Motor neuron (in vitro differentiated cells): Measurements from ENCODE around the gene FAM83E. TPM values are rescaled to one million over a fixed set of nuclear protein-coding genes. Genes with fewer than 3 reads are reported as not detected.
A peak's percentile ranks its signal among the peaks of the same experiment; 100 is the strongest.
"Not testable (repeated sequence)": the region's sequence is repeated elsewhere in the genome, so short reads cannot be mapped to it uniquely, and the experiment has no call there.

Source experiments
- ATAC-seq, 8 experiments: fragments of 200-7000 bp; cut with Tn5 transposase; replicated peaks in 6 of 8; 2 replicates each; pipeline ENCODE4 v1.8.0; 2021; ENCODE audit warnings: mild to moderate bottlenecking in 8 of 8, moderate library complexity in 8 of 8
- H3K27ac ChIP-seq, 2 donors: fragments of 250-450 bp; sonication (Bioruptor Pico); 2 replicates each; pipeline ENCODE4 v1.9.0; 2021; ENCODE audit warnings: antibody characterized with exemption in 2 of 2, mild to moderate bottlenecking in 2 of 2, moderate library complexity in 1 of 2
- H3K4me1 ChIP-seq, 2 donors: fragments of 250-450 bp; sonication (Bioruptor Pico); replicated peaks in 1 of 2; 2 replicates each; pipeline ENCODE4 v1.6.1; 2021; ENCODE audit warnings: antibody characterized with exemption in 2 of 2, mild to moderate bottlenecking in 2 of 2, moderate library complexity in 1 of 2
- H3K4me3 ChIP-seq, 5 donors: fragments of 250-450 bp; sonication (Bioruptor Pico); 2 replicates each; pipeline ENCODE4 v1.9.0; 2021; ENCODE audit warnings: antibody characterized with exemption in 5 of 5, mild to moderate bottlenecking in 5 of 5, moderate library complexity in 4 of 5
- WGBS, 10 experiments: fragments of 450-650 bp; shearing (Covaris generic); methylation state at CpG; one replicate each; pipeline ENCODE4 v1.0.0; 2022; 5-methylcytosine and 5-hydroxymethylcytosine counted together
- in situ Hi-C, 9 experiments: fragments of 400-800 bp; cut with MboI; loops; one replicate each; pipeline ENCODE4 v1.15.0; 2021; ENCODE audit warnings: low sequenced_read_pairs in 9 of 9, low pct_unique_long_range_greater_than_20kb in 2 of 9; ENCODE audit not compliant: unreplicated experiment in 9 of 9
- total RNA-seq, 8 experiments: library from RNA; unstranded; fragments of 300-600 nt; gene quantifications; 2 replicates each; pipeline versions ENCODE4 v1.2.3 to v1.2.4, GENCODE V29; 2022

Gene FAM83E
- total RNA-seq, 8 experiments from 2014 or later = 0.54 to 2.5 (median 1.1) TPM

DNA sequence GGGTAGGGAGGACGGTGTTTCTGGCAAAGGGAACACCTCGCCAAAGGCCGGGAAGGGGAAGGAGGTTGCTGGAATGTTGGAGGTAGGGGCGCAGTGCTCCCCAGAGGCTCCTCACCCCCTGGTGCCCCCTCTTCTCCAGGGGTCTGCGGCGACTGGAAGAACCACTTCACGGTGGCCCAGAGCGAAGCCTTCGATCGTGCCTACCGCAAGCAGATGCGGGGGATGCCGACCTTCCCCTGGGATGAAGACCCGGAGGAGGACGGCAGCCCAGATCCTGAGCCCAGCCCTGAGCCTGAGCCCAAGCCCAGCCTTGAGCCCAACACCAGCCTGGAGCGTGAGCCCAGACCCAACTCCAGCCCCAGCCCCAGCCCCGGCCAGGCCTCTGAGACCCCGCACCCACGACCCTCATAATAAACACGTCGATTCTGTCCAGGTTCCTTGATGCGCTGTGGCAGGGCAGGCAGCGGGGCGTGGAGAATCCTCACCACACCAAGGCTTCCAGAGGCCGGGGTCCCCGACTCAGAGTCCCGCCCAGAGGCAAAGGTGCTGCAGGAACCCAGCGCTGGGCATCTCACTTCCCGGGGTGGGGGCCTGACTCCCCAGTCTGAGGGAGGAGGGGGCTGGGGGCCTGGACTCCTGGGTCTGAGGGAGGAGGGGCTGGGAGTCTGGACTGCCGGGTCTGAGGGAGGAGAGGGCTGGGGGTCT, 15.7 kb downstream of the FAM83E start:
- no peaks in the 10 kb centered on the region for H3K4me1 ChIP-seq
- in situ Hi-C loops = loop anchor here in 7 of 9 experiments (25.0 kb wide), 4 partner anchors 112 to 337 kb away; partner anchors contain the start of genes CARD8 (in 2 of the 7) and ZNF114 (in 2 of the 7)
- 63 to 84% (median 81%) methylated on average over 2 to 14 of the region's 30 CpGs; no CpG with 5 or more reads in 6 of the 10 experiments for WGBS, 10 experiments
- peak in 2 of 8 experiments; percentile 10 to 23 for ATAC-seq
- no peak overlapping the region for H3K4me3 ChIP-seq
- no peak overlapping the region for H3K27ac ChIP-seq

DNA sequence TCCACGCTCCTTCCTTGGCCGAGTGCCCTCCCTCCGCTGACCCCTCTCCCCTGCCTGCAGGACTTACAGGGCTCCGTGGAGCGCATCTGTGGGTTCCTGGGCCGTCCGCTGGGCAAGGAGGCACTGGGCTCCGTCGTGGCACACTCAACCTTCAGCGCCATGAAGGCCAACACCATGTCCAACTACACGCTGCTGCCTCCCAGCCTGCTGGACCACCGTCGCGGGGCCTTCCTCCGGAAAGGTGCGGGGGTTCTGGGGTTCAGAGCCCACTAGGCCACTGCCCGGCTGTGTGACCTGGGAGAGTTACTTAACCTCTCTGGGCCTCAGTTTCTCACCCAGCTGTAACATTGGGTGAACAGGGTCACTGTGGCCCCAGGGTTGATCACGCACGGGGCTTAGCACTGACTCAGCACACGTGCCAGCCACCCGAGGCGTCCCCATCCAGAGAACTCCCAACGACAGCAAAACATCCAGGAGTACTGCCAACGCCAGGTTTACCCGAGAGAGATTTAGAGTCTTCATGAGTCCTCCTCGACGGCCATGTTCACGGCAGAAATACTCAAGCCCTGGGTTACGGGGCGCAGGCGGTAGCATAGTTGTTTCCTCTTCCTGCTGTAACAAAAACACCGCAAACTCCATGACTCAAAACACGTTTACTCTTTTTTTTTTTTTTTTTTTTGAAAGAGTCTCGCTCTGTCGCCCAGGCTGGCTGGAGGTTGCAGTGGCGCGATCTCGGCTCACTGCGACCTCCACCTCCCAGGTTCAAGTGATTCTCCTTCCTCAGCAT, 18.0 kb downstream of the FAM83E start:
- in situ Hi-C loops = loop anchor here in 7 of 9 experiments (25.0 kb wide), 4 partner anchors 110 to 335 kb away; partner anchors contain the start of genes CARD8 (in 2 of the 7) and ZNF114 (in 2 of the 7)
- WGBS, 10 experiments = 71 to 90% (median 83%) methylated on average over 2 to 18 of the region's 39 CpGs; no CpG with 5 or more reads in 3 of the 10 experiments
- no peak overlapping the region for H3K27ac ChIP-seq
- H3K4me3 ChIP-seq = no peak overlapping the region
- ATAC-seq = peak in 1 of 8 experiments; percentile 6
- no peaks in the 10 kb centered on the region for H3K4me1 ChIP-seq

DNA sequence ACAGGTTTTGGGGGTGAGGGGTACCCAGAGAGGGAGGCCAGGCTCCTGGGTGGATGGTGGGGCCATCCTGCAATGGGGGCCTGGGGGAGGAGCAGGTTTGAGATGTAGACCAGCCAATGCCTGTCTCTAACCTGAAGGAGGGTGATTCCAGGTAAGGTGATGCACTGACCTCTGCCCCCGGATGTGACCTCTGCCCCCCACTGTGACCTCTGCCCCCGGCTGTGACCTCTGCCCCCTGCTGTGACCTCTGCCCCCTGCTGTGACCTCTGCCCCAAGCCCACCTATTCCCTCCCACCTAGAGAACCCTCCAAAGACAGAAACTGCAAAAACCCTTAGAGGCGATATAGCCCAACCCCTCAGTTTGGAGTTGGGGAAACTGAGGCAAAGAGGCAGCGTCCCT, 18.6 kb downstream of the FAM83E start:
- no peak overlapping the region for H3K4me3 ChIP-seq
- no peaks in the 10 kb centered on the region for H3K4me1 ChIP-seq
- in situ Hi-C loops = loop anchor here in 7 of 9 experiments (25.0 kb wide), 4 partner anchors 109 to 334 kb away; partner anchors contain the start of genes CARD8 (in 2 of the 7) and ZNF114 (in 2 of the 7)
- H3K27ac ChIP-seq = no peak overlapping the region
- ATAC-seq = peak in 1 of 8 experiments; percentile 6
- 100% methylated on average over 1 of the region's 4 CpGs; no CpG with 5 or more reads in 9 of the 10 experiments for WGBS, 10 experiments

DNA sequence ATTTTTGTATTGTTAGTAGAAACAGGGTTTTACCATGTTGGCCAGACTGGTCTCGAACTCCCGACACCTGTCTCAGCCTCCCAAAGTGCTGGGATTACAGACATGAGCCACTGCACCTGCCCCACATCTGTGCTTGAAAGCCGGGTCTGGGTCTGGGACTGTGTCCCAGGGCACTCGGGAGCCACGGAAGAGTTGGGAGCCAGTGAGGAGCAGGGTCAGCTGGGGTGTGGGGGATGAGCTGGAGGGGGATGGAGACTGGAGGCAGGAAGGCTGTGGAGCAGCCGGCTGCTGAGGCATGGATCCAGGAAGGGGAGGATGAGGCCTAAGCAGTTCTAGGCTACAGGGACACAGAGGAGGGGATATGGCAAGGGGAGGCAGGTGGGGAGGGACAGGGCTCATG, 19.0 kb downstream of the FAM83E start:
- no peaks in the 10 kb centered on the region for H3K4me1 ChIP-seq
- peak in 1 of 8 experiments; percentile 17 for ATAC-seq
- WGBS, 10 experiments = 40 to 100% methylated on average over 1 to 2 of the region's 6 CpGs; no CpG with 5 or more reads in 8 of the 10 experiments
- no peak overlapping the region for H3K27ac ChIP-seq
- H3K4me3 ChIP-seq = no peak overlapping the region
- in situ Hi-C loops = loop anchor here in 7 of 9 experiments (25.0 kb wide), 4 partner anchors 109 to 334 kb away; partner anchors contain the start of genes CARD8 (in 2 of the 7) and ZNF114 (in 2 of the 7)

DNA sequence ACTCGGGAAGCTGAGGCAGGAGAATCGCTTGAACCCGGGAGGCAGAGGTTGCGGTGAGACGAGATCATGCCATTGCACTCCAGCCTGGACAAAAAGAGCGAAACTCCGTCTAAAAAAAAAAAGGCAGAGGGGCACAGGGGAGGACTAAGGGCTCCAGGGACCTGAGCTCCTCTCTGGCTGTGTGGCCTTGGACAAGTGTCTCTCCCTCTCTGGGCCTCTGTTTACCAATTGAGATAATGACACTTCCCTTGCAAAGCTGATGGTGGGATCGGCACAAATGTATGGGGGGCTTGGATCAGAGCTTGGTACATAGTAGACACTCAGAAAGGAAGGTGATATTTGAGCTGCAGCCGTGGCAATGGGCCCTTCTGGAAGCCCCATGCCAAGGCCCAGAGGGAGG, 19.7 kb downstream of the FAM83E start:
- WGBS, 10 experiments = 71 to 100% (median 83%) methylated on average over 1 to 3 of the region's 9 CpGs; no CpG with 5 or more reads in 6 of the 10 experiments
- no peak for ATAC-seq
- no peaks in the 10 kb centered on the region for H3K4me1 ChIP-seq
- in situ Hi-C loops = loop anchor here in 7 of 9 experiments (25.0 kb wide), 4 partner anchors 108 to 333 kb away; partner anchors contain the start of genes CARD8 (in 2 of the 7) and ZNF114 (in 2 of the 7)
- no peak overlapping the region for H3K4me3 ChIP-seq
- H3K27ac ChIP-seq = no peak overlapping the region

DNA sequence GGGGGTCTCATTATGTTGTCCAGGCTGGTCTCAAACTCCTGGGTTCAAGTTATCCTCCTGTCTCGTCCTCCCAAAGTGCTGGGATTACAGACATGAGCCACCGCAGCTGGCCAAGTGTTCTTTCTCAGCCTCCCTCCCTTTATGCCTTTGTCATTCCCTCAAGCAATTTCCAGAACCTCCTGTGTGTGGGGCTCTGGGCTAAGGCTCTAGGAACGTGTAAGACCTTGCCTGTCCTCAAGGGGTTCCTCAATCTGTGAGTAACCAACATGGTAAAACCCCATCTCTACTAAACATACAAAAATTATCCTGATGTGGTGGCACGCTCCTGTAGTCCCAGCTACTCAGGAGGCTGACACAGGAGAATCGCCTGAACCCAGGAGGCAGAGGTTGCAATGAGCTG, 23.9 kb downstream of the FAM83E start:
- no peak for ATAC-seq
- 14 to 100% (median 65%) methylated on average over 1 to 3 of the region's 5 CpGs; no CpG with 5 or more reads in 2 of the 10 experiments for WGBS, 10 experiments
- H3K27ac ChIP-seq = no peak overlapping the region
- H3K4me3 ChIP-seq = no peak overlapping the region
- H3K4me1 ChIP-seq = peaks cover 0 to 6% of the 10 kb centered on the region in 2 donors
- in situ Hi-C loops = loop anchor here in 7 of 9 experiments (25.0 kb wide), 4 partner anchors 104 to 329 kb away; partner anchors contain the start of genes CARD8 (in 2 of the 7) and ZNF114 (in 2 of the 7)

DNA sequence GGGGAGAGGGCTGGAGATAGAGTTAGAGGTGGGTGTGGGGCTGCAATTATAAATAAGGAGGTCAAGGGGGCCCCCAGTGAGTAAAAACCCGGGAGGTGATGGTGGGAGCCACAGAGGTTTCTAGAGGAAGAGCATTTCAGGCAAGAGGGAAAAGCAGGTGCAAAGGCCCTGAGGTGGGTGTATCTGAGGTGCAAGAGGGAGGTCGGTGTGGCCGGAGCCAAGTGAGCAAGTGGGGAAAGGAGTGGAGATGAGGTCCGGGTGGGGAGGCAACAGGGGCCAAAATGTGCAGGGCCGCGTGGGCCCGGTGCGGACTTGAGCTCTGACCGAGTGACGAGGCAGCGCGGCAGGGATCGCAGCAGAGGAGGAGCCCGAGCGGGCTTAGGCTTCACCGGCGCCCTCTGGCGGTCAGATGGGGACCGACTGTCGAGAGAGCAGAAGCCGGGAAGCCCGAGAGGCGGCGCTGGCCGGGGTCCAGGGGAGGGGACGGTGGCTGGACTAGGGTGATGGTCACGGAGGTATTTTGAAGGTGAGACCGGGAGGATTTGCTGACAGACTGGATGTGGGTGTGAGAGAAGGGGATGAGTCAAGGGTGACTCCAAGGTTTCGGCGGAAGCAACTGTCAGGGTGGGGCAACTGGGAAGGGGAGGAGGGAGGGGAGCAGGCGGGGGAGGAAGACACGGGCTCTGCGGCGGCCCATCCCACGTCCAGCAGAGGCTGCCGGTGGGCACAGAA, 26.0 kb downstream of the FAM83E start:
- in situ Hi-C loops = loop anchor here (10.0 to 25.0 kb wide), 6 partner anchors 84 to 327 kb away; partner anchors contain the start of genes ZNF114 (in 3 of the 9) and CARD8 (in 2 of the 9)
- WGBS, 10 experiments = 0 to 40% (median 19%) methylated on average over 1 to 11 of the region's 36 CpGs; no CpG with 5 or more reads in 6 of the 10 experiments
- H3K27ac ChIP-seq = no peak overlapping the region
- H3K4me1 ChIP-seq = peaks cover 0 to 6% of the 10 kb centered on the region in 2 donors
- peak; percentile 82 to 94 (median 86) for ATAC-seq
- H3K4me3 ChIP-seq = peak overlapping the region in 4 of 5 donors; percentile 8 to 27 (median 20)

DNA sequence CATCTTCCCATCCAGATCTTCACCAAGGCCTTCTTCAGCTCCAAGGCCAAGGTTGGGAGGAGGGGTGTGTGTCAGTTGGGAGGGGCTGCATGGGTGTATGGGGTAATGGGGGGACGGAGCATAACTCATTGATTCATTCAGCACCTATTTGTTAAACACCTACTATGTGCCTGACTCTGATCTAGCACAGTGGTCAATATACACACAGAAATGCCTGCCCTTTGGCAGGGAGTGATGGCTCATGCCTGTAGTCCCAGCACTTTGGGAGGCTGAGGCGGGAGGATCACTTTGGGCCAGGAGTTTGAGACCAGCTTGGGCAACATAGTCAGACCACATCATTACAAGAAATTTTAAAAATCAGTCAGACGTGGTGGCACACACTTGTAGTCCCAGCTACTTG, 27.5 kb downstream of the FAM83E start:
- no peak overlapping the region for H3K4me3 ChIP-seq
- H3K4me1 ChIP-seq = peaks cover 0 to 6% of the 10 kb centered on the region in 2 donors
- 100% methylated on average over 1 of the region's 3 CpGs; no CpG with 5 or more reads in 7 of the 10 experiments for WGBS, 10 experiments
- in situ Hi-C loops = loop anchor here (10.0 to 25.0 kb wide), 6 partner anchors 83 to 325 kb away; partner anchors contain the start of genes ZNF114 (in 3 of the 9) and CARD8 (in 2 of the 9)
- ATAC-seq = no peak
- no peak overlapping the region for H3K27ac ChIP-seq

DNA sequence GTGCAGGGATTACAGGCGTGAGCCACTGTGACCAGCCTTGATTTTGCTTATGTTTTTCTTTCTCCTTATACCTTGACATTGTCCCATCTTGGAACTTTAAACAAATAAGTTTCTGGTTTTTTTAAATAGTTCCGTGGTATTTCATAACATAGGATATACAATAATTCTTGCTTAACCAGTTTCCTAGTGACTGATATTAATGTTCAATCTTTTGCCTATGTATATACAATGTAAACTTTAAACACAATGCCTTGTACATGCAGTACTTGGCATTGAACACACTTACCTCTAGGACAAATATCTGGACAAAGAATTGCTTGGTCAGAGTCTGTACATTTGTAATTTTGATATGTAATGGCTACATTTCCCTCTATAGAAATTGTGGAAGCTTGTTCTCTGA, 32.7 kb downstream of the FAM83E start:
- ATAC-seq = no peak
- in situ Hi-C loops = loop anchor here (10.0 to 25.0 kb wide), 6 partner anchors 77 to 320 kb away; partner anchors contain the start of genes ZNF114 (in 3 of the 9) and CARD8 (in 2 of the 9)
- no peak overlapping the region for H3K27ac ChIP-seq
- H3K4me1 ChIP-seq = no peaks in the 10 kb centered on the region
- WGBS, 10 experiments = 17 to 100% (median 80%) methylated on average over 1 to 2 of the region's 2 CpGs; no CpG with 5 or more reads in 3 of the 10 experiments
- H3K4me3 ChIP-seq = no peak overlapping the region

DNA sequence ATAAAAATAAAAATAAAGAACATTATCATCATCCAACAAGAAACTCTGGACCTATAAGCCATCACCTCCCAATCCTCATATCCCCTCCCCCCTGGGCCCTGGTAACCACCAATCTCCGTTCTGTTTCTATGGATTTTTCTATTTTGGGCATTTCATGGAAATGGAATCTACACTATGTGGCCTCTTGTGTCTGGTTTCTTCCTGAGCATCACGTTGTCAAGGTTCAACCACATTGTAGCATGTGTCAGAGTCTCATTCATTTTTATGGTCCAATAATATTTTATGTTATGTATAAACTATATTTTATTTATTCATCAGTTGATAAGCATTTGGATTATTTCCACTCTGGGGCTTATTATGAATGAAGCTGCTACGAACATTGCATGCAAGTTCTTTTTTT, 36.0 kb downstream of the FAM83E start:
- in situ Hi-C loops = loop anchor here in 7 of 9 experiments (25.0 kb wide), 4 partner anchors 92 to 317 kb away; partner anchors contain the start of genes CARD8 (in 2 of the 7) and ZNF114 (in 2 of the 7)

DNA sequence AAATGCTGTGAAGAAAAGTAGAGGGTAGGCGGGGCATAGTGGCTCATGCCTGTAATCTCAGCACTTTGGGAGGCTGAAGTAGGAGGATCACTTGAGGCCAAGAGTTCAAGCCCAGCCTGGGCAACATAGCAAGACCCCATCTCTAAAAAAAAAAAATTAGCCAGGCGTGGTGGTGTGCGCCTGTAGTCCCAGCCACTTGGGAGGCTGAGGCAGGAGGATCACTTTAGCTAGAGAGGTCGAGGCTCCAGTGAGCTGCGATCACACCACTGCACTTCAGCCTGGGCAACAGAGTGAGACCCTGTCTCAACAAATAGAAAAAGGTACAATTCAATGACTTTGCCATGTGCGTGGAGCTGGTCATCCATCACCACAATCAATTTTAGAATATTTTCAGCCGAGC, 37.0 kb downstream of the FAM83E start:
- H3K4me1 ChIP-seq, H3K4me3 ChIP-seq, H3K27ac ChIP-seq, ATAC-seq: not testable (repeated sequence)
- 73 to 100% (median 90%) methylated on average over 2 to 5 of the region's 7 CpGs; no CpG with 5 or more reads in 5 of the 10 experiments for WGBS, 10 experiments
- in situ Hi-C loops = loop anchor here in 7 of 9 experiments (25.0 kb wide), 4 partner anchors 91 to 316 kb away; partner anchors contain the start of genes CARD8 (in 2 of the 7) and ZNF114 (in 2 of the 7)

More for the DNA sequence above, 36.0 kb downstream of the FAM83E start:
- Histone ChIP-seq H3K4me3 (no peak overlapping the region), H3K4me1 (no peaks in the 10 kb centered on the region), H3K27ac (no peak overlapping the region)
- ATAC-seq = no peak
- WGBS, 10 experiments = 0 to 86% (median 44%) methylated on average over 1 to 3 of the region's 3 CpGs; no CpG with 5 or more reads in 1 of the 10 experiments
